NCI-H460 (cell line): ENCODE results near the gene ZNF641. TPM values are rescaled to one million over a fixed set of nuclear protein-coding genes. Genes with fewer than 3 reads are reported as not detected.
"Not testable (repeated sequence)": the region's sequence is repeated elsewhere in the genome, so short reads cannot be mapped to it uniquely, and the experiment has no call there.

ENCODE experiments used
- DNase-seq: peaks from one replicate; pipeline ENCODE4 v3.0.0-alpha.2; 2016; ENCODE audit warnings: low read depth; ENCODE audit errors: extremely low read depth
- small RNA-seq, 2 experiments: library from RNA; depleted of rRNA; stranded (forward); fragments of <200 nt; gene quantifications; one replicate each; pipeline ENCODE3, GENCODE V24; 2014
- total RNA-seq: library from RNA; depleted of rRNA; stranded (reverse); fragments of >200 nt; shearing (Covaris generic); gene quantifications from 2 replicates; pipeline ENCODE4 v1.2.3, GENCODE V29; 2014; rRNA removed

The ZNF641 gene
- total RNA-seq, 1 experiment from 2014 or later = 5.1 TPM

DNA sequence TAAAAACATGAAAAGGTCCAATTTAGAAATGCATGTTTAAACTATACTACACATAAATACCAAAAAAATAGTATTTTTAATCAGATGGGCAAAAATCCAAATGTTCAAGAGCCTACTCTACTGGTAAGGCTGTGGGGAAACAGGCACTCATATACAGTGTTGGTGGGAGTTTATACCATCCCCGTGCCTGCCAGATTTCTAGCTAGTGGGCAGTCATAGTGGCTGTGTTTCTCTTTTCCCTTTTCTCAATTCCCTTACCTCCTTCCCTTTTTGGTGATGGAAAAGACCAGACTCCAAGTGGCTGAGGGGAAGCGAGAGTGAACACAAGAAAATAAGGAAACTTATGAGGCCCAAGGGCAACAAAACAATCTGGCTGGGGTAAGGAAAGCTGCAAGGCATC, 14.7 kb downstream of the ZNF641 start:
- no peak for DNase-seq

DNA sequence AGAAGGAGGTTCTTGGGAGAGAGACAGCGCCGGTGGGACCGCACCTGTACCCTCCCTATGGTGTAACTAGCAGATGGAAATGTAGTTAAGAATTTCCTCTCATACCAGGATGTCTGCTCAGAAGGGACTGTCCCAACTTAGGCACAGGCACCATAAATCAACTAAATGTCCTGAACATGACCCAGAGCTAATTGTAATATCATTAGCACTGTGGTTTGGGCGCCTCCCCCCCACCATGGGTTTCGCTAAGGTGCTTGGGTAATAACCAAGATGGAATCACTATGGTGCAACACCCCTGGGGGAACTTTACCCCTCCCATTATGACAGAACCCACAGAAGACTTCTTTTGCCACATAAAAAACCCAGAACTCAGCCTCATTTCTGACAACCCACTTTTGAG, 15.9 kb downstream of the ZNF641 start:
- no peak for DNase-seq

DNA sequence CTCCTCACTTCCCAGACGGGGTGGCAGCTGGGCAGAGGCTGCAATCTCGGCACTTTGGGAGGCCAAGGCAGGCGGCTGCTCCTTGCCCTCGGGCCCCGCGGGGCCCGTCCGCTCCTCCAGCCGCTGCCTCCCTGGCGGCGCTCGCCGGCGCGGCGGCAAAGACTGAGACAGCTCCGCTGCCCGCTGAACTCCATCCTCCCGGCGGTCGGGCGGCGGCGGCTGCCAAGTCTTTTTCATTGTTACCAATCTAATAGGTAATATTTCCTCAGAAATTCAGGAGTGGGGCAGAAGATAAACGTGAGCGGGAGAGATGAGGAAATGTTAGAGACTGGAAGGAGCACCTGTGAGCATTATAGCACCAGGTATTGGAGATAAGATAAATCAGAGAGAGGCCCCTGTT, 17.0 kb downstream of the ZNF641 start:
- not testable (repeated sequence) for DNase-seq

DNA sequence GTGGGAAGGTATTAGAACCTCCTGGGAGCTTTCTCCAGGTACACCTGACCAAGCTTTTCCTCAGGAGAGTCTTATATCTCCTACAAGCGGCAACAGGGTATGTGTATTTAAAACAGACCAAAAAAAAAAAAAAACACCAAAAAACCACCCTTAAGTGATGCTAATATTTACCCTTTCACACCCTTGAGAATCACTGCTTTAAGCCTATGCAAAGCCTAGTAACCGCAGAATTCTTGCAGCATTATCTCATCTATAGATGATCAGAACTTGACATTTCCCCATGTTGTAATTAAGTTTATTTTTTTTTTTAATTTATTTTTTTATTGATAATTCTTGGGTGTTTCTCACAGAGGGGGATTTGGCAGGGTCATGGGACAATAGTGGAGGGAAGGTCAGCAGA, 19.3 kb downstream of the ZNF641 start:
- DNase-seq = no peak

DNA sequence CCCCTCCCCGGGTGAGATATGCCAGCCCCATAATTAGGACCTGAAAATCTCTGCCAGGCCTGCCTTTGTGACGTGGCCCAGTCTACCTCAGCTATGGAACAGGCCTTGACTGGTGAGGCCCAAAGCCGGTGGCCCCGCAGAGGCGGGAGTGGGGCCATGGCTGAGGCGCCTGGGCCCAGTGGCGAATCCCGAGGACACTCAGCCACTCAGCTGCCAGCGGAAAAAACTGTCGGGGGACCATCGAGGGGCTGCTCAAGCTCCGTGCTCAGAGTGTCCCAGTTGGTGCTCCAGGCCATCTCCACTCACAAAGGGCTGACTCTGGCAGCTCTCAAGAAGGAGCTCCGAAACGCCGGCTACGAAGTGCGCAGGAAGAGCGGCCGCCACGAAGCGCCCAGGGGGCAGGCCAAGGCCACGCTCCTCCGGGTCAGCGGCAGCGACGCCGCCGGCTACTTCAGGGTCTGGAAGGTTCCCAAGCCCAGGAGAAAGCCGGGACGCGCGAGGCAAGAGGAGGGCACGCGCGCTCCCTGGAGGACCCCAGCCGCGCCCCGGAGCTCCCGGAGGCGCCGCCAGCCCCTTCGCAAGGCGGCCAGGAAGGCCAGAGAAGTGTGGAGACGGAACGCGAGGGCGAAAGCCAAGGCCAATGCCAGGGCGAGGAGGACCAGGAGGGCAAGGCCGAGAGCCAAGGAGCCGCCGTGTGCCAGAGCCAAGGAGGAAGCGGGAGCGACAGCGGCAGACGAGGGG, 21.4 kb downstream of the ZNF641 start:
- DNase-seq = no peak

DNA sequence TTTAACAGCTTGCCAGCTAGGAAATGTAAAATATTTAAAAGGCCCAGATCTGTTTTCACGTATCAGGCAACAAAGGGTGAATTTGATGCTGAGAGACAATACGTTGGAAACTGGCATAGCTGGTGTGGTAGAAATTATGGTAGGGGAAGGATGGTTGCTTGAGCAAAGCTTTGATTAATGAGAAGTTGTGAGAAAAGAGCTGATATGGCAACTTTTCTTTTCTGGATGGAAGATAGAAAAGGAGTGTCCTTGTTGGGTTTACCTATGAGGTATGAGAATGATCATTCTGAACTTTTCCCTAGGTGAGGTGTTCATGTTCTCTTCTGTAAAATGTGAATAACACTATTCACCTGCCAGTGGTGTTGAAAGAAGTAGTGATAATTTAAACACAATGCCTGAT, 34.2 kb downstream of the ZNF641 start:
- DNase-seq = no peak

DNA sequence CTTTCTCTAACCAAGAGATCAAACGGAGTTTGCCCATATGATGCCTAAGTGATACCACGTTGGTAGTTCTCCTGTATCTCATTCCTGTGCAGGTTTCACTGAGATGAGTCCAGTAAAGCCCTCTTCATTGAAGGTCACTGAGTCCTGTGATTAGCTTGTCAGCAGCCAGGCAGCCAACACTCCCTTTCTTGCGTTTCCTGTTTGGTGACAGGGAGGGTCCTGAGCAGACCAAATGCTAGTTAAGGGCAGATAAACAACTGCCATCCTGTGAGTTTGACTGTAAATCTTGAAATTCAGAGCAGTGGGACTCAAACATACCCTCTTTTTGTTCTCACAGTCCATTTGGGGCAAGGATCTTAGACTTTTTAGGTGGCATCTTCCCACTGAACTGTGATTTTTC, 39.4 kb downstream of the ZNF641 start:
- no peak for DNase-seq

DNA sequence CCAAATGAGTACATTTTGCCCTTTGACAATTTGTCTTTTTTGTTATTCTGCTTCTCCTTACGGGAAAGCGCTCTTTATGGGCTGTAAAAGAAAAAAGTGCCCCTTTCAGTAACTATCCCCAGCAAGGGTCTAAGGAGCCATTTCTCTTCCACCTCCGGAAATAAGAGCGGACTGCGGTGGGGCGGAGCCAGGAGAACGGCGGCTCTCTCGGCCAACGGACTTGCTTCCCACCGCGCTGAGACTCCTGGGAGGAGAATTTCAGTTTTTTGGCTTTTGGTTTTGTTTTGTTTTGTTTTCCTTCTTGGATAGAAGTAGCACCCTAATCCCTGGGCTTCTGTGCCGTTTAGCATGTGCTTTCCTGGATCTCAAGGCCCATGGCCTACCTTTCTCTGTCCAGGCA, 43.5 kb downstream of the ZNF641 start:
- DNase-seq = no peak

DNA sequence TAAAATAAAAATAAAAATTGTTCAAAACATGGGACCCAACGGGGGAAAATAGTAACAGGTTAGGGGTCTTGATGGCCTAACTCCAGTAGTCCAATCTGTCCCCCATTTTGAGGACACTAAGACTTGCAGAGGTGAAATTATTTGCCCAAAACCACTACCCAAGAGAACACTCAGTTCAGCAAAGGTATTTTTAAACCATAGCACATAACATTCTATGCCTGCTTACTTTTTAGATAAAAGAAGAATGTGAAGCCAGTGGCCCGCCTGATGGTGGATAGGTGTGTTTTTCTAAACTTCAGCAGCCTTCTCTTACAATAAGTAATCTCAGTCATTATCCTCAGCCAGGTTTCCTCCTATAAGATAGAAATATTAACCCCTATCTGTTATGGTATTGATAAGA, 45.5 kb downstream of the ZNF641 start:
- DNase-seq = no peak

DNA sequence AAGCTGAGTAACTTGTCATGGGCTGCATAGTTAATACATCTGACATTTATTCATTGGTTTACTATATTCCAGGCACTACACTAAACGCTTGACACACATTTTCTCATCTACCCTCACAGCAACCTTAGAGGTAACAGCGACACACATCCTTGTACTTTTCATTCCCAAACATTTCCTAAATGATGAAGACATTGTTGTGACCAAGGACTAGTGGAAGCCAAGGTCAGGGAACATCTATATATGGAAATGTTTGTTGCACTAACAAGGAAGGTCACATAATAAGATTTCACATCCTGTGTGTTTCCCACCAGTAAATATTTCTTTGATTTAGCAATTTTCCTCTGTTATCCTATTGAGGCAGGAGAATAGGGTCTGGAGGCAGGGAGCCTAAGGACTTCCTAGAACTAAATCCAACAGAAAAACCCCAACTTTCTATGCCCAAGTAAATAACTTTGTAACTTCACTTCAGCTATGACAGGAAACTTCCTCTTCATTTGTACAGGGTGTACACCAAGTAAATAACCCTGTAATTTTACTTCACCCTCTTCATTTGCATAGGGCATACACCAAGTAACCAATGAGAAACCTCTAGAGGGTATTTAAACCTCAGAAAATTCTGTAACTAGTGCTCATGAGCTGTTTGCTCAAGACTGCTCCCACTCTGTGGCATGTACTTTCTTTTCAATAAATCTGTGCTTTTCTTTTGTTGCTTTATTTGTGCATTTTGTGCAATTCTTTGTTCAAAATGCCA, 48.4 kb downstream of the ZNF641 start:
- DNase-seq = no peak

DNA sequence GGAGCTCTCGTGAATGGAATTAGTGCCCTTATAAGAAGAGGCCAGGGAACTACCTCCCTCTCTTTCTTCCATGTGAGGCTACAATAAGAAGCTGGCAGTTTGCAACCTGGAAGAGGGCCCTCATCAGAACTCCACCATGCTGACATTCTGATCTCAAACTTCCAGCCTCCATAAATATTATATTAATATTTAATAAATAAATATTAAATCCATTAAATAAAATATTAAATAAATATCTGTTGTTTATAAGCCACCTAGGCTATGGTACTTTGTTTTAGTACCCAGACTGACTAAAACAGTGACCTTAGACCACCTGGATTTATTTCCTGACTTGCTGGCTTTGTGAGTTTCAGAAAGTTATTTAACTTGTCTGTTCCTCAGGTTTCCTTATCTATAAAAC, 49.9 kb downstream of the ZNF641 start:
- no peak for DNase-seq

DNA sequence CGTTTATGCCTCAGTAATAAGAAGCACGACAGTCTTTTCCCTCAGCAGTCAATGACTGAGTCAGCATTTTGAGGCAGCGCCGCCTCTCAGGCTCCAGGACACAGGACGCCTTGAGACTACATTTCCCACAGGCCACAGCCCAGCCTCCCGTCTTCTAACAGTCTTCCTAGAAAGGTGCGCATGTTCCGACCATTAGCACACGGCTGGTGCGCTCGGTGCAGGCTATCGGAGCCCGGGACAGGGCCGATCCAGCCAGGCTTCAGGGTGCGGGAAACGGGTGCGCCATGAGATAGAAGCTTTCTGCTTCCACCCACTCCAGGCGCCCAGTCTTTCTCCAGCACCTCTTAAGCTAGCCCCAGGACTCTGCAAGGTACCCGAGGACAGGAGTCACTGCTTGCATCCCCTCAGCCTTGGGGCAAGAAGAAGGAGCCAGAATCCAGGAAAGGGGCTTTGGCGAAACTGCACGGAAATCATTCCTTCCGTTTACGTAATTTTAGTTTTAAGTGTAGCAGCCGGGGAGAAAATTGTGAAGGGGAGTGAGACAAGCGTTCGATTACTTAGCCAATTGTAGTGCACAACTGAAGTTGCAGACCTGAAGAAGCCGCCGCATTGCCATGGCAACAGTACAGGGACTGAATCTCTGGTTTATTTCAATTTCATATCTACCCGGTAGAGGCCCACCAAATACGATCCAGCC, 54.0 kb downstream of the ZNF641 start:
- peak; percentile 76 for DNase-seq

DNA sequence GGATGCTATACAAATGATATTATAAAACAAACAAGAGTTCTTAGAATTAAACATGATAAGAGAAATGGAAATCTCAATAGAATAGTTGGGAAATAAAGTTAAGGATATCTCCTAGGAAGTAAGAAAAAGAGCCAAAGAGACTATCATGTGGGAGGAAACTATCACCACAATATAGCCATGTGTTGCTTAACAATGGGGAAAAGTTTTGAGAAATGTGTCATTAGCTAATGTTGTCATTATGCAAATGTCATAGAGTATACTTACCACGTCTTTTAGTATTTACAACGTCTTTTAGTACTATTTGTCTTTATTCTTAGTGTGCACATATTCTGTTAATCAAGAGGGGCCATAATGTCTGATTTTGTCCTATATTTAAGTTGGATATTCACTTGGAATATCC, 58.7 kb downstream of the ZNF641 start:
- no peak for DNase-seq

DNA sequence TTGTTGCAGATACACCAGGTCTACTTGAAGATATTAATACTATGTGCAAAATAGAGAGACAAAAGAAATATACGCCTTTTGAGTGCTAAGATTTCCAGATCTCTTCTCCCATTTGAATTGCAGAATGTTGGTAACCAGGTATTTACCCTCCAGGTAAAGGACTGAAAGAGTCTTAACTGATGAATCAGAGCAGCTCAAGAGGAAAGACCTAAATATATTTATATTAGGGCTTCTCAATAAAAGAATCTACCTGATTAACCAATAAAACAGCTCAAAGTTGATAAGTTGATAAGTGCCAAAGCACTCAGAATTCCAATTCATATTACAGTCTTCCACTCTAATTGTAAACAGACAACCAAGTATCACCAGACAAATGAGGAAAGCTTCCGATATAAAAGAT, 59.2 kb downstream of the ZNF641 start:
- no peak for DNase-seq

DNA sequence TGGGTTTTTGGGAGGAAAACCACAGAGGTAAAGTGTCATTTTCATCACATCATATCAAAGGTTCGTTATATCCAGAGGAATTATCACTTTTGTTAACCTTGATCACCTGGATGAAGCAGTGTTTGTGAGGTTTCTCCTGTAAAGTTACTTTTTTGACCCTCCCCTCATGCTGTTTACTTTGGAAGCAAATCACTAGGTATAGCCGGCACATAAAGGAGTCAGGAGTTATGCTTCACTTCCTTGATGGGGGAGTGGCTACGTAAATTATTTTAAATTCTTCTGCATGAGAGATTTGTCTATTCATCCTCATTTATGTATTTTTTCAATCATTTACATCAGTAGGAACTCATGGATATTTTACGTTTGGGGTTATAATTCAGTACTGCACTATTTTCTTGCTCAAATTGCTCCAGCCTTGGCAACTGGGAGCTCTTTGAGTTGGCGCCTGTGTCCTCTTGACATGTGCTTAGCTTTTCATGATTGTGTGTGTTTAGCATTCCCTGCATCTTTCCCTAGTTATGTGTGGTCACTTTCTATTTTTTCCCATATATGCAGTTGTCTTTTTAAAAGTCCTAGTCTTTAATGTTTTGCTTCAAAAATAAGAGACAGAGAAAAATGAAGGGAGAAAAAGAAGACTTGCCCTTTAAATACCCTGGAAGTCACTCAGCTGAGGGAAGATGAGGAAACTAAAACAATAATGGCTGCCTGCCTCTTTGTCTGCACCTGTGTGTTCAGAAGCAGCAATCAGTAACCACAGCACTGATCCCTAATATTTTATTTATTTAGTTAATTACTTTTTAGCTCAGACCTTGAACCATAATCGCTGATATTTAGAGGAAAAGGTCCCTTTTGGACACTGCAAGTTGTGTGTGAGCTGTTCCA, 62.1 kb downstream of the ZNF641 start:
- no peak for DNase-seq

Small RNA genes lying within 50 kb of the gene (small RNA-seq; reads per million reads assigned to genes)
- gene AC024257.2 = 0 reads per million in 2 experiments

Other genes with a start within 250 kb of the ZNF641 start
- 27.3 and 30.2 TPM in 2 replicates for gene SENP1, start 244.8 kb downstream of the ZNF641 start, total RNA-seq
- gene PFKM, start 231.6 kb downstream of the ZNF641 start, total RNA-seq = 86.0 and 103 TPM in 2 replicates
- gene ASB8, start 193.4 kb downstream of the ZNF641 start, total RNA-seq = 20.5 and 27.2 TPM in 2 replicates
- gene CCDC184, start 167.3 kb downstream of the ZNF641 start, total RNA-seq = 0.45 and 1.1 TPM in 2 replicates
- not detected in 2 replicates for gene OR10AD1, start 147.6 kb downstream of the ZNF641 start, total RNA-seq
- gene ANP32D, start 121.6 kb upstream of the ZNF641 start, total RNA-seq = not detected in 2 replicates
- gene C12orf54, start 131.6 kb upstream of the ZNF641 start, total RNA-seq = not detected in 2 replicates
- gene OR8S1, start 174.7 kb upstream of the ZNF641 start, total RNA-seq = not detected in 2 replicates
- not detected in 2 replicates for gene LALBA, start 219.1 kb upstream of the ZNF641 start, total RNA-seq